Endothelial cell of umbilical vein (primary cell): Measurements from ENCODE around the gene EXOSC6. TPM values are rescaled to one million over a fixed set of nuclear protein-coding genes. Genes with fewer than 3 reads are reported as not detected.
"Not testable (repeated sequence)": the region's sequence is repeated elsewhere in the genome, so short reads cannot be mapped to it uniquely, and the experiment has no call there.

Source experiments
- BruUV-seq: library from RNA; stranded (reverse); fragments of 400-500 nt; replicated peaks from 2 replicates; lab custom pipeline; 2021; lab: Mats Ljungman, UMichigan
- CTCF ChIA-PET: fragments of 300-600, 350-600 bp; sonication (Branson Sonifier 250); formaldehyde crosslinking; loops from one replicate; lab custom pipeline; 2021; ENCODE audit warnings: antibody characterized with exemption, inconsistent platforms; lab: Charles Lee
- POLR2A ChIA-PET: fragments of 300-600, 350-600 bp; sonication (Branson Sonifier 250); formaldehyde crosslinking; loops from one replicate; lab custom pipeline; 2021; ENCODE audit warnings: antibody characterized with exemption, inconsistent platforms; lab: Charles Lee
- DNase-seq: peaks from one replicate; pipeline ENCODE4 v3.0.0-alpha.2; 2011; ENCODE audit warnings: low read depth, low spot score
- FAIRE-seq: peaks from 2 replicates; lab custom pipeline; 2011; peaks lifted over from hg19 to GRCh38; lab: Jason Lieb, UNC
- H2AFZ ChIP-seq: 2 replicates; pipeline ENCODE4 v1.6.0; 2012; ENCODE audit warnings: low read depth, low read length, control low read depth, inconsistent platforms
- H3K27ac ChIP-seq: 2 replicates; pipeline ENCODE4 v1.5.1; 2011; ENCODE audit warnings: low read depth, mild to moderate bottlenecking, control low read depth, low read length, moderate library complexity; ENCODE audit not compliant: insufficient read depth
- H3K27me3 ChIP-seq, 2 experiments: 2 replicates each; pipeline versions ENCODE4 v1.6.0 to v1.6.1; 2011; ENCODE audit warnings: low read length in 2 of 2, mixed read lengths in 1 of 2; ENCODE audit not compliant: control insufficient read depth in 2 of 2, insufficient read depth in 2 of 2
- H3K36me3 ChIP-seq, 2 experiments: 2 replicates in 1 of 2; 3 replicates in 1 of 2; pipeline ENCODE4 v1.5.1; 2011; ENCODE audit warnings: low read length in 2 of 2, mild to moderate bottlenecking in 1 of 2, moderate library complexity in 1 of 2; ENCODE audit not compliant: control insufficient read depth in 2 of 2, insufficient read depth in 2 of 2; ENCODE audit errors: extremely low read depth in 1 of 2
- H3K4me1 ChIP-seq: 3 replicates; pipeline ENCODE4 v1.5.1; 2011; ENCODE audit warnings: mild to moderate bottlenecking, low read length; ENCODE audit not compliant: control insufficient read depth, insufficient read depth; ENCODE audit errors: extremely low read depth
- H3K4me2 ChIP-seq: 2 replicates; pipeline ENCODE4 v1.6.1; 2011; ENCODE audit warnings: low read length, control low read depth, mixed read lengths; ENCODE audit not compliant: insufficient read depth
- H3K4me3 ChIP-seq, 3 experiments: fragments of 200-600 bp in 1 of 3; sonication (generic), shearing (Covaris generic) in 1 of 3; replicated peaks in 1 of 3; 2 replicates each; pipeline ENCODE4 v1.5.1; 2011 to 2016; ENCODE audit warnings: control low read depth in 3 of 3, low read length in 3 of 3, mild to moderate bottlenecking in 2 of 3, inconsistent platforms in 1 of 3, low read depth in 1 of 3, moderate library complexity in 1 of 3; ENCODE audit not compliant: insufficient read depth in 1 of 3
- H3K79me2 ChIP-seq: 2 replicates; pipeline ENCODE4 v1.6.0; 2012; ENCODE audit warnings: low read length, inconsistent platforms; ENCODE audit not compliant: control insufficient read depth, insufficient read depth
- H3K9ac ChIP-seq: replicated peaks from 2 replicates; pipeline ENCODE3; 2011; ENCODE audit warnings: low read length, control low read depth; ENCODE audit not compliant: insufficient read depth; ENCODE audit errors: extremely low read depth
- H3K9me1 ChIP-seq: replicated peaks from 3 replicates; pipeline ENCODE4 v1.6.0; 2011; ENCODE audit warnings: mild to moderate bottlenecking, low read length; ENCODE audit not compliant: control insufficient read depth, insufficient read depth; ENCODE audit errors: extremely low read depth
- H3K9me3 ChIP-seq: replicated peaks from 2 replicates; pipeline ENCODE4 v1.5.1; 2012; ENCODE audit warnings: low read length, inconsistent platforms; ENCODE audit not compliant: control insufficient read depth, insufficient read depth
- H4K20me1 ChIP-seq: replicated peaks from 2 replicates; pipeline ENCODE3; 2011; ENCODE audit warnings: mild to moderate bottlenecking, low read length; ENCODE audit not compliant: control insufficient read depth, insufficient read depth; ENCODE audit errors: extremely low read depth
- EZH2 ChIP-seq: IDR thresholded peaks from 2 replicates; pipeline ENCODE4 v1.6.1; 2012; ENCODE audit warnings: borderline replicate concordance, low read depth, mild to moderate bottlenecking, moderate library complexity, low read length, inconsistent platforms; ENCODE audit not compliant: severe bottlenecking
- GATA2 ChIP-seq: IDR thresholded peaks from 2 replicates; pipeline ENCODE4 v1.7.0; 2011; ENCODE audit warnings: low read depth, mild to moderate bottlenecking, moderate library complexity, mixed read lengths, low read length; ENCODE audit not compliant: insufficient read length, insufficient read depth
- dilution Hi-C: fragments of 300-500 bp; cut with MboI; formaldehyde crosslinking; loops from one replicate; pipeline ENCODE4 v1.15.0; 2019; ENCODE audit warnings: low sequenced_read_pairs; ENCODE audit not compliant: extremely low pct_ligation_motif_present
- intact Hi-C: fragments of 100-400 bp; cut with micrococcal nuclease; formaldehyde crosslinking; loops from one replicate; pipeline ENCODE4 v1.10.0; 2022
- polyA plus RNA-seq, 4 experiments: library from polyadenylated mRNA; depleted of rRNA in 3 of 4; stranded (reverse) in 3 of 4; unstranded in 1 of 4; fragments of >200 nt; gene quantifications; 2 replicates each; pipeline versions ENCODE4 v1.2.1 to v1.2.3, GENCODE V29; 2011 to 2012; ENCODE audit warnings: missing spikeins in 1 of 4
- total RNA-seq: library from RNA; stranded (reverse); gene quantifications from 2 replicates; pipeline ENCODE4 v1.2.3, GENCODE V29; 2021
- TF ChIP-seq, protein P1 (sequence below), 2 donors: IDR thresholded peaks; 1 replicate in 1 of 2; 2 replicates in 1 of 2; pipeline ENCODE4 v1.5.1; 2011; ENCODE audit warnings: low read length in 2 of 2, mild to moderate bottlenecking in 2 of 2, moderate library complexity in 2 of 2, control low read depth in 1 of 2, inconsistent platforms in 1 of 2, low read depth in 1 of 2; ENCODE audit not compliant: insufficient read depth in 1 of 2; ENCODE audit errors: extremely low read depth in 1 of 2

The EXOSC6 gene
- total and polyA plus RNA-seq, 2 donors (not counting 3 experiments of a cell fraction or from before 2014, with no cell fraction given), result 12.6 to 29.2 TPM

DNA sequence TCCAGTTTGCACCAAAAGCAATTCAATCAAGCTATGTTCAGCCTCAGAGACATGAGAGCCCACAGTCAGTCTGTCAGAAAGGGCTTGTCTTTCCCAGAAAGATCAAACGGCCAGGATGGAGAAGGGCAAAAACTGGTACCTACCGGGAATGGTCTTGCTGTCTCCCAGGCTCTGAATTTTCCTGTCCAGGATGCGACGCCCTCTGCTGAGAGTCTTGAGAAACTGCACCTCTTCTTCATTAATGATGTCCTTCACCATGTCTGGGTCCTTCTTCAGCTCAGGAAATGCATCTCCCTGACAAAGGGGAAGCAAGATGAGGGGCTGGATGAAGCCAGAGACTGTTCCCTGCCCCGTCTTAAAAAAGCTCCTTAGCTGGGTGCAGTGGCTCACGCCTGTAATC is 15.8 kb upstream of the EXOSC6 start:
- intact Hi-C loops, result no loop called here
- H3K36me3 ChIP-seq, result peaks cover 26 to 42% of the 10 kb centered on the region in 2 experiments
- no TSS peak for BruUV-seq
- CTCF ChIA-PET, result interaction anchor here (0.8 to 2.8 kb wide), 13 partner anchors 10 to 115 kb away, joined by 3 to 40 read pairs (median 5); partner anchors contain the start of gene EXOSC6
- H3K4me3 ChIP-seq, result no peak overlapping the region
- no peak overlapping the region for H3K4me2 ChIP-seq
- POLR2A ChIA-PET, result interaction anchor here (1.5 kb wide), 1 partner anchor 21 kb away, joined by 5 read pairs; the partner anchor contains the start of gene AARS1
- H3K79me2 ChIP-seq, result no peaks in the 10 kb centered on the region
- peak; percentile 94 for FAIRE-seq
- DNase-seq, result peak; percentile 65
- H2AFZ ChIP-seq, result no peak overlapping the region
- no peaks in the 10 kb centered on the region for H3K4me1 ChIP-seq
- dilution Hi-C loops, result no loop called here
- no peaks in the 10 kb centered on the region for H3K27me3 ChIP-seq
- no peaks in the 10 kb centered on the region for H3K9me1 ChIP-seq
- no peak overlapping the region for H3K27ac ChIP-seq
- TF ChIP-seq EZH2, result no peak
- TF ChIP-seq, protein P1, sequence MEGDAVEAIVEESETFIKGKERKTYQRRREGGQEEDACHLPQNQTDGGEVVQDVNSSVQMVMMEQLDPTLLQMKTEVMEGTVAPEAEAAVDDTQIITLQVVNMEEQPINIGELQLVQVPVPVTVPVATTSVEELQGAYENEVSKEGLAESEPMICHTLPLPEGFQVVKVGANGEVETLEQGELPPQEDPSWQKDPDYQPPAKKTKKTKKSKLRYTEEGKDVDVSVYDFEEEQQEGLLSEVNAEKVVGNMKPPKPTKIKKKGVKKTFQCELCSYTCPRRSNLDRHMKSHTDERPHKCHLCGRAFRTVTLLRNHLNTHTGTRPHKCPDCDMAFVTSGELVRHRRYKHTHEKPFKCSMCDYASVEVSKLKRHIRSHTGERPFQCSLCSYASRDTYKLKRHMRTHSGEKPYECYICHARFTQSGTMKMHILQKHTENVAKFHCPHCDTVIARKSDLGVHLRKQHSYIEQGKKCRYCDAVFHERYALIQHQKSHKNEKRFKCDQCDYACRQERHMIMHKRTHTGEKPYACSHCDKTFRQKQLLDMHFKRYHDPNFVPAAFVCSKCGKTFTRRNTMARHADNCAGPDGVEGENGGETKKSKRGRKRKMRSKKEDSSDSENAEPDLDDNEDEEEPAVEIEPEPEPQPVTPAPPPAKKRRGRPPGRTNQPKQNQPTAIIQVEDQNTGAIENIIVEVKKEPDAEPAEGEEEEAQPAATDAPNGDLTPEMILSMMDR (IDR thresholded peaks at IDR 0.05; ENCODE audit: extremely low read depth in 1 of 2, insufficient read depth in 1 of 2, low read depth in 1 of 2, low read length in 2 of 2), result peak; percentile 71 to 76
- TF ChIP-seq GATA2, result no peak
- H3K9me3 ChIP-seq, result no peaks in the 10 kb centered on the region
- no peaks in the 10 kb centered on the region for H4K20me1 ChIP-seq
- no peak overlapping the region for H3K9ac ChIP-seq

DNA sequence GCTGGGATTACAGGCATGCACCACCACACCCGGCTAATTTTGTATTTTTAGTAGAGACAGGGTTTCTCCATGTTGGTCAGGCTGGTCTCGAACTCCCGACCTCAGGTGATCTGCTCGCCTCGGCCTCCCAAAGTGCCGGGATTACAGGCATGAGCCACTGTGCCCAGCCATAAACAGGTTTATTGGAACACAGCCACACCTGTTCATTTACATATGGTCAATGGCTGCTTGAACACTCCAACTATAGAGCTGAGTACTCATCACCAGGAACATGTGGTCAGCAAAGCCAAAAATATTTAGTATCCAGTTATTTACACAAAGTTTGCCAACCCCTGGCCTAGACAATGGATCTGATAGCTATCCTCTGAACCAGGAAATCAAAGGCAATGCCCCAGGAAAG is 8.2 kb upstream of the EXOSC6 start:
- H3K27me3 ChIP-seq, H3K4me1 ChIP-seq, POLR2A ChIA-PET, H3K9me3 ChIP-seq, BruUV-seq, dilution Hi-C loops, DNase-seq, H4K20me1 ChIP-seq, intact Hi-C loops, H3K4me2 ChIP-seq, FAIRE-seq, H3K27ac ChIP-seq, H2AFZ ChIP-seq, H3K9me1 ChIP-seq, H3K79me2 ChIP-seq, H3K4me3 ChIP-seq, H3K9ac ChIP-seq: not testable (repeated sequence)
- CTCF ChIA-PET, result interaction anchor here (0.9 to 1.1 kb wide), 2 partner anchors 9 to 98 kb away, joined by 4 read pairs; no protein-coding TSS in a partner anchor
- peaks cover 15 to 51% of the 10 kb centered on the region in 2 experiments for H3K36me3 ChIP-seq
